NCI-H2029 treated with DMSO at 0.1 percent for 48 hours (cell line): ENCODE measurements around the gene GAB2.

Experiments
- DNase-seq: peaks from one replicate; lab custom pipeline; 2025; lab: John Stamatoyannopoulos, UW

The GAB2 gene

GRCh38 chr11:78221396-78222315, 196.0 kb downstream of the GAB2 start:
- no peak for DNase-seq

- no peak for DNase-seq
These were observed 197.1 kb downstream of the GAB2 start for GRCh38 chr11:78220218-78221157.

GRCh38 chr11:78219493-78220217, 198.0 kb downstream of the GAB2 start:
- DNase-seq: no peak

- no peak for DNase-seq
These were observed 198.7 kb downstream of the GAB2 start for GRCh38 chr11:78218707-78219492.

- no peak for DNase-seq
These were observed 199.7 kb downstream of the GAB2 start for GRCh38 chr11:78217650-78218541.

- DNase-seq: no peak
These were observed 200.9 kb downstream of the GAB2 start for GRCh38 chr11:78216571-78217287.

- no peak for DNase-seq
These were observed 201.6 kb downstream of the GAB2 start for GRCh38 chr11:78216021-78216420.

- no peak for DNase-seq
These were observed 203.1 kb downstream of the GAB2 start for GRCh38 chr11:78214331-78215194.

GRCh38 chr11:78213526-78214330, 203.9 kb downstream of the GAB2 start:
- DNase-seq: no peak

GRCh38 chr11:78212586-78213371, 204.8 kb downstream of the GAB2 start:
- DNase-seq: no peak

GRCh38 chr11:78211565-78211964, 206.1 kb downstream of the GAB2 start:
- no peak for DNase-seq

- DNase-seq: no peak
These were observed 207.5 kb downstream of the GAB2 start for GRCh38 chr11:78210000-78210608.

GRCh38 chr11:78209478-78209877, 208.1 kb downstream of the GAB2 start:
- no peak for DNase-seq

GRCh38 chr11:78208257-78209165, 209.1 kb downstream of the GAB2 start:
- DNase-seq: no peak

- no peak for DNase-seq
These were observed 209.9 kb downstream of the GAB2 start for GRCh38 chr11:78207532-78208256.
